HG03354 (cell line): ENCODE measurements around the gene ANTXR2.

ENCODE experiments used
- ATAC-seq: cut with Tn5 transposase; IDR thresholded peaks from one replicate; pipeline ENCODE4 v1.9.1; 2021; ENCODE audit warnings: mild to moderate bottlenecking; ENCODE audit not compliant: unreplicated experiment, poor library complexity, severe bottlenecking

The ANTXR2 gene

GRCh38 chr4:79948739-79949138 lies 124.3 kb downstream of the ANTXR2 start:
- no peak for ATAC-seq

DNA sequence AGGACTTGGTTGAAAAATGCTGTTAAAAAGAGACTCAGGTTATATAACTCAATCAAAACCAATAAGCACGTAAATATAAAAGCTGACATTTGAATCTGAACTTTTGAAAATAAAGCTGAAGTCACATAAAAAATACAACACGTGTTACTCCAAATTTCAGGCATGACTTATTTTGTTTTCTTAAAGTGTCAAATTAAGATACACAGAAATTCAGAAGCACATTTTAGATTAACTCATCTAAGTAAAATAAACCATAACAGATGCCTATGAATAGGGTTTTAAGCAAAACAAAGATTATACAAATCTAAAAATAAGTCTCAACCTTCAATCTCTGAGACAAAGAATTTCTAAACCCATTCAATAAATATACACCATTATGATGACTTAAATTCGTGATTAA lies 124.8 kb downstream of the ANTXR2 start:
- ATAC-seq: no peak

DNA sequence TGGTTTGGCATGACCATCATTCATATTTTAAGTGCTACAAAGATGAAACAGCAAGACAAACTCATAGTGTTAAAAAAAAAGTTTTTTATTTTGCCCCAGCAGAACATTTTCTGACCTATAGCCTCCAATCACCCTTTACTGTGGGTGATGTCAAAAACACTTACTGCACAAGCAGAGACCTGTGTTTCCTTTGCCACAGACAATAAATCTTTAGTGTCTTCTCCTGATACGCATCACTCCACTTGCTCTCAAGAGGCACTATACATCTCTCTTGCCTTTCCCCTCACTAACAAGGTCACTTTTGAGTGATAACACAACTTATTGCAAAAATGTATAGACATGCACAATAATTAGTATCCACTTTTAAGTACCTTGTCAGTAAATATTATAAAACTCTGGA lies 125.6 kb downstream of the ANTXR2 start:
- ATAC-seq: no peak

- no peak for ATAC-seq
Observed at GRCh38 chr4:79935274-79935673, 137.8 kb downstream of the ANTXR2 start.

GRCh38 chr4:79934660-79935059 lies 138.4 kb downstream of the ANTXR2 start:
- ATAC-seq: no peak

DNA sequence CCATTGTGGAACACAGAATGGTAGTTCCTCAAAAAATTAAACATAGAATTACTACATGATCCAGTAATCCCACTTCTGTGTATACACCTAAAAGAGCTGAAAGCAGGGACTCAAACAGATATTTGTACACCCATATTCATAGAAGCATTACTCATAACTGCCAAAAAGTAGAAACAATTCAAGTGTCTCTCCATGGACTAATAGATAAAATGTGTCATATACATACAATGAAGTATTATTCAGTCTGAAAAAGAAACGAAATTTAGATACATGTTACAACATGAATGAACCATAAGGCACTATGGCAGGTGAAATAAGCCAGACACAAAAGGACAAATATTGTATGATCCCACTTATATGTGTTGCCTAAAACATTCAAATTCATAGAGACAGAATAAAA lies 145.1 kb downstream of the ANTXR2 start:
- no peak for ATAC-seq

GRCh38 chr4:79923281-79923680 lies 149.7 kb downstream of the ANTXR2 start:
- ATAC-seq: no peak

DNA sequence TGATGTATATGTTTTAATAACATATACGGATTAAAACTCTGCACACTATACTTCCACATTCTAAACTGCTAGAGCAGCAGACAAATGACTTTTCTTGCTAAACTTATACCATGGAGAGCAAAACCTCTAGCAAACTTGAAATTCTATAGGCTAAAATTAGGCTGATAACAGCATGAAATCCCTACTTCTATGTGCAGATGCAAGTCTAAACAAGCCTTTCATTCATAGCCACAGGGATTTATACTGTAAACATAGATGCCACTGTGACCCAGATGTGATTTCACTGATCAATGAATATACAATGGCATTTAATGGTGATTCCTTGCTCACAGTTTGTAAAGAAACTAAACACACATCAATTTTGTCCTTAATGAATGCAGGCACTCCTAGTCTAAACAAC lies 151.0 kb downstream of the ANTXR2 start:
- no peak for ATAC-seq

DNA sequence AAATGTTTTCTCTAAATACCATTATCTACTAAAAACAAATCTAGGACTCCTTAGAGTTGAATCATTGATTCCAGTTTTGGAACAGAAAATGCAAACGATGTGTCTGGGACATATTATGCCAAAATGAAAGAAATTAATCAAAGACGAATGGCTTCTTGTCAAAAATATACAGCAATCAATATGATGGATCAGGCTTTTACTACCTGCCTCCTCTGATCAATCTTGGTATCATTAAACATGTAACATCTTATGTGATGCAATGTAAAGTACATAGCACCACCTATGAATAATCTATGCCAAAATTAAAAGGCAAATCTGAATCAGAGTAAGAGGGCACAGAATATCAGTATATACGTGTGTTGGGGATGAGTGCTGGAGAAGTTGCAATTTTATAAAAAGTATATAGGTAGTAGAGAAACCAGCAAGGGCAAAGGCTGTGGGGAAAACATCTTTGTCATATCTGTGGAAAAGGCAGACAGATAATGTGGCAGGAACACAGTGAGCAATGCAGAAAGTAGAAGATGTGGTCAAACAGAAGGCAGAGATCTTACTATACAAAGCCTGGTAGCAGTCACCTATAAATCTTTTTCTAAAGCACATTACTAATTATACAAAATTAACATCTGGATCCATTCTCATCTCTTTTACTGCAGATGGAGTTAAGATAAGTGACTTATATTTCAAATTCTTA lies 152.7 kb downstream of the ANTXR2 start:
- ATAC-seq: no peak

- ATAC-seq: no peak
Observed at GRCh38 chr4:79918292-79918691, 154.7 kb downstream of the ANTXR2 start.

- peak; percentile 87 for ATAC-seq
Observed at GRCh38 chr4:79917246-79917645, 155.8 kb downstream of the ANTXR2 start.

DNA sequence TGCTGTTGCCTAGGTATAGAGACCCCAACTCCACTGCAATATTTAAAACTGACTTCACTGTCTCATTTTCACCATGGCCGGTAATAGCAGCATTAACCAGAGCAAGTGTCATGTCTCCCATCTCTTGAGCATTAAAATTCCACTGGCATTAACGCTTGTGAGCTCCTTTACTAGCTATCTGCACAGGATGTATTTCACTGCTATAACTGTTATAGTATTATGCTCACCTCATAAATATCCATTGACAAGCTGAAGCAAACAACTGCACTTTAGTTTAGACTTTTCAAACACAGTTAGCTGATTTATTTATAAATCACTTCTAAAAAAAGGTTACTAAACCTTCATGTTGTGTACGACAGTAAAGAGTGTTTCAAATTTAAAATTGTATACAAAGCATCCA lies 157.8 kb downstream of the ANTXR2 start:
- ATAC-seq: no peak

GRCh38 chr4:79913581-79913980 lies 159.4 kb downstream of the ANTXR2 start:
- ATAC-seq: no peak

GRCh38 chr4:79907001-79907400 lies 166.0 kb downstream of the ANTXR2 start:
- ATAC-seq: no peak

DNA sequence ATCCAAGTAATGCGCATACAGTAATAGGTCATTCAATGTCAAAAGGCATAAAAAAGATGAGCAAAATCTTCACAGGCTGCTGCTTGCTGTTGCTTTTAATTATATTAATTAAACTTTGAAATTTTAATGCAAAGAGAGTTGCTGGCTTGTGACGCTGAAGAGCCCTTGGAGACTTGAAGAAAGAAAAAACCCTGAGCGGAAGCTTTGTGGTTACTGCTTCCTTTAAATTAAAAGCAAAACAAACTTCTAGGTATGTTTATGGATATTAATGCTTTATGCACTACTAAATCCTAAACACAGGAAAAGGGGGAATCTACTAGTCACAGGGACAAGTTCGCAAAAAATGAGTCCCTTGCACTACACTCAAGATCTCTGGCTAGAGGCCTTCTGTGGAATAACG lies 166.7 kb downstream of the ANTXR2 start:
- no peak for ATAC-seq

GRCh38 chr4:79905212-79905611 lies 167.8 kb downstream of the ANTXR2 start:
- ATAC-seq: no peak

DNA sequence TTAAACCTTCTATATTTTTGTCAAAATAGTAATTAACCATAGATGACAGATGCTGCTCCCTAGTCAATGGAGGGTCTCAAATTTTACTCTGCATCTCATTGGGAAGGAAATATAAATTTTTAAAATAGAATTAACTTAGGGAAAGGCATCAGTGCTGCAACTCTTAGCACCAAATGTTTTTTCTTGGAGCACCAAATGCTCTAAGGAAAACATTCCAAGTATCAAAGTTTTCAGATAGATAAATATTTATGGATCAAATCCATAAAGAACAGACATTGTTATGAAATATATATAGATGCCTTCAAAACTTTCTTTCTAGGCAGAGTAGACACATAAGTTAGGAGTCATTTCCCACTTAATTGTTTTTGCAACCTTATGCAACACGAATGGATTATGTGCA lies 168.7 kb downstream of the ANTXR2 start:
- ATAC-seq: no peak

DNA sequence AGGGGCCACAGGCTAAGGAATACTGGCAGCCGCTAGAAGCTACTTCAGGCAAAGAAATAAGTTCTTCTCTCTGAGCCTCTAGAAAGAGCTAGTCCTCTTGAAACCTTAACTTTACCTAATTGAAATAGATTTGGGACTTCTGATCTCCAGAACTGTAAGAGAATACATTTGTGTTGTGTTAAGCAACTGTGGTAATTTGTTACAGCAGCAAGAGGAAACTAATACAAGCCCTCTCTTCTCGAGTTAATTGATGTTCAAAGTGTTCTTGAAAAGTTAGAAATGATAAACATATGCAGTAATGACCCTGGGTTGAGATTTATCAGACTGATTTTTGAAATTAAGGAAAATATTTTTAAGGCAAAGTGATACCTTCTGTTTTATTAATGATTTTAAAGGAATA lies 172.8 kb downstream of the ANTXR2 start:
- no peak for ATAC-seq

DNA sequence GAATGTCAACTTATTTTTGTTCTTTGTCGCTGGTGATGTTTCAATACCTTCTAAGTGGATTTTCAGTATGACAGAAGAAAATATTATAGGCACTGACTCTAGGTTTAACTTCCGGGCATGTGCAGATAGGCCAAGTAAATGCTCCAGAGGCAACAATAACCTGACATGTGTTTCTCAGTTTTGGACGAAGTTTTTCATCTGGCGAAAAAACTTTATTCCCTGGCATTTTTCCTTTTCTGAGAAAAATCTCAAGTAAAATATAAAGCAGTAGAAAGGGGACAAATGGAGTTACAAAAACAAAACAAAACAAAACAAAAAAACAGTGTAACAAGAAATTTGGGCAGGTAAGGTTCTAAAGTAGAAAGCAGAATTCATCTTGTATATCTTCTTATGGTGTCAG lies 173.5 kb downstream of the ANTXR2 start:
- no peak for ATAC-seq

DNA sequence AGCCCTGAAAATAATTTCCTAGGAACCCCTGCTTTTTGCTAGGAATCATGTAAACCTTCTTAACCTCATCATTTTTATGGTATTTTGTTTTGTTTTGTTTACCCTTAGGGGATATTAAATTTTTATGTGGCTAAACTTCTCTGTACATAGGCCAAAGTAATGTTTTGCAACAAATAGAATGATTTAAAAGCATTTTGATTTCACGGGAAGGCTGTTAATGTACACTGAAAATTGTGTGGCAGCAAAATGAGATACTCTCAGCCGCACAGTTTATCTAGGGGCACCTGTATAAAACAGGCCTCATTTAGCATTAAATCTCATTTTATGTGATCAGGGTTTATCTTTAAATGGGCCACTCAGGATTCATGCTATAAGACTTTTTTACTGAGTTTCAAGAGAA lies 175.0 kb downstream of the ANTXR2 start:
- ATAC-seq: no peak

GRCh38 chr4:79897174-79897573 lies 175.9 kb downstream of the ANTXR2 start:
- ATAC-seq: no peak

- no peak for ATAC-seq
Observed at GRCh38 chr4:79893456-79893855, 179.6 kb downstream of the ANTXR2 start.
